Kidney tubule cell (primary cell): ENCODE results near the gene GLUD2.
"Not testable (repeated sequence)": the region's sequence is repeated elsewhere in the genome, so short reads cannot be mapped to it uniquely, and the experiment has no call there.

Experiments used
- DNase-seq: peaks from one replicate; pipeline ENCODE4 v3.0.0-alpha.2; 2018; ENCODE audit warnings: low spot score

GLUD2 gene

DNA sequence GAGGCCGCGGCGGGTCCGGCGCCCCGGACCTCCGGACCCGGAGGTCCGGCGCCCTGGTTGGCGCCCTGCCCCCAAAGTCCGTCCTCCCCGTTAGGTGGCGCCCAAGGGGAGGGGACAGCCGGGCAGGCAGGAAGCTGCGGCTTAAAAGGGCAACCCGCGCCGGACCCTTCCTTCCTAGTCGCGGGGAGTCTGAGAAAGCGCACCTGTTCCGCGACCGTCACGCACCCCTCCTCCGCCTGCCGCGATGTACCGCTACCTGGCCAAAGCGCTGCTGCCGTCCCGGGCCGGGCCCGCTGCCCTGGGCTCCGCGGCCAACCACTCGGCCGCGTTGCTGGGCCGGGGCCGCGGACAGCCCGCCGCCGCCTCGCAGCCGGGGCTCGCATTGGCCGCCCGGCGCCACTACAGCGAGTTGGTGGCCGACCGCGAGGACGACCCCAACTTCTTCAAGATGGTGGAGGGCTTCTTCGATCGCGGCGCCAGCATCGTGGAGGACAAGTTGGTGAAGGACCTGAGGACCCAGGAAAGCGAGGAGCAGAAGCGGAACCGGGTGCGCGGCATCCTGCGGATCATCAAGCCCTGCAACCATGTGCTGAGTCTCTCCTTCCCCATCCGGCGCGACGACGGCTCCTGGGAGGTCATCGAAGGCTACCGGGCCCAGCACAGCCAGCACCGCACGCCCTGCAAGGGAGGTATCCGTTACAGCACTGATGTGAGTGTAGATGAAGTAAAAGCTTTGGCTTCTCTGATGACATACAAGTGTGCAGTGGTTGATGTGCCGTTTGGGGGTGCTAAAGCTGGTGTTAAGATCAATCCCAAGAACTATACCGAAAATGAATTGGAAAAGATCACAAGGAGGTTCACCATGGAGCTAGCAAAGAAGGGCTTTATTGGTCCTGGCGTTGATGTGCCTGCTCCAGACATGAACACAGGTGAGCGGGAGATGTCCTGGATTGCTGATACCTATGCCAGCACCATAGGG lies at the start of gene GLUD2:
TSS of gene GLUD2 (plus strand) at position 170 of the 979 bp plus-strand sequence. CDS start at position 245, 75 bp downstream.
- peak; percentile 45 for DNase-seq

DNA sequence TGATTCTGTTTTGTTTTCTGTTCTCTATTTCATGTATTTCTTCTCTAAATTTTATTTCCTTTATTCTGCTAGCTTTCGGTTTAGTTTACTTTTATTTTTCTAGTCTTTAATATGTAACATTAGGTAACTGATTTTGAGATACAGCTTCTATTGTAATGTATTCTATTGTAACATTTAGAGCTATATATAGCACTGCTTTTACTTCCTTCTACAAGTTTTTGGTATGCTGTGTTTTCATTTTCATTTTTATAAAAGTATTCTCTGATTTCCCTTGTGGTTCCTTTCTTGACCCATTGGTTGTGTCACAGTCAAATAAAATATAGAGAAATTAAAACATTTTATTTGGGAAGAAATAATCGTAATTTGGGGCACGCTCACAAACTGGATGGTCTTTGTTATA lies 48.0 kb upstream of the GLUD2 start:
- no peak for DNase-seq

DNA sequence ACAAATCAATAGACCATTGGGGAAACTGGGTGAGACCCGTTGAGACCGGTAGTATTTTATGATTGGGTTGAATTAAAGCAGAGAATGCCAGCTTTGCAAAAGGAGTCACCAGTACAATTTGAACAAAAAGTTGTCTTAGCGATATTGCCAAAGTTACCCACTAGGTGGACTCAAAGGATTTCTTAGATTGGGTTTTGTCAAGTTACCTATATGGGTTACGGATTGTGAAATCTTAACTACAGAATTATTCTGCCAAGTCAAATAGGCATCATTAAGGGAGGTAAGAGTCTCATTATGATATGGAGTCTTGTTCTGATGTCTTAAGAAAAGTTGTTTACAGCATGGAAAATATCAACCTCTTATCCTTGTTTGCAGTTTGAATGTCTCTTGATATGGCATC lies 46.8 kb upstream of the GLUD2 start:
- peak; percentile 22 for DNase-seq

DNA sequence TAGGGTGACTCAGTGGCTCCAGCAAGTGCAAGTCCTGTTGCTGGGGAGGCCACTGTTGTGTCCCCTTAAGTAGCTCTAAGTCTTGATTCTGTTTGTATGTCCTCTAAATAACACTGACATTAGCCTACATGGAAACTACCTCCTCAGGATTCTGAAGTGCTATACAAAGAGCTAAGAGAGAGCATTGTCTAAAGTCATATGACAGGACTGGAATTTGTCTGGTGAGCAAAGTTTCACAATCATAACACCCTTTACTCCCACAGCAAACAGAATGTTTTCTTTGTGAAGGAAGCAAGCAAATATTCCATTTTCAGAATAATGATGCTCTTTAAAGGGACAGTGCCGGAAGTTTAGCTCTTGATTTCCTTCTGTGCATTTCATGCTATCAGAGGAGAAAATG lies 38.5 kb upstream of the GLUD2 start:
- no peak for DNase-seq

DNA sequence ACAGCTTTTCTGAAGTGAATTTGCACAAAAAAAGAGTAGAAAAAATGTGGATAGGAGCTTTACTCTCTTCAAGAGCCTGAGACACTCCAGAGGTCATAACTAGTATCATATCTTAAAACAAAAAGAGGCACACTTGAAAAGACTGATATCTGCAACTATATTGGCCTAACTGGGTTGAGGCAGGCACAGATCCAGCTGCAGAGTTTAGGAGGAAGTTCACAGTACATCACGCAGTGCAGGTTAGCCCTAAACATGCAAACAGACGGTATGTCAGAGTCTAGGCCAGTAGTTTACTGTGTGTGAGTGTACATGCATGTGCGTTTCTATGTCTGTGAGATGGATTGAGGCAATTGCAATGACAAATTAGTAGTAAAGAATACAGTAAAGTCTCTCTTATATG lies 37.6 kb upstream of the GLUD2 start:
- no peak for DNase-seq

DNA sequence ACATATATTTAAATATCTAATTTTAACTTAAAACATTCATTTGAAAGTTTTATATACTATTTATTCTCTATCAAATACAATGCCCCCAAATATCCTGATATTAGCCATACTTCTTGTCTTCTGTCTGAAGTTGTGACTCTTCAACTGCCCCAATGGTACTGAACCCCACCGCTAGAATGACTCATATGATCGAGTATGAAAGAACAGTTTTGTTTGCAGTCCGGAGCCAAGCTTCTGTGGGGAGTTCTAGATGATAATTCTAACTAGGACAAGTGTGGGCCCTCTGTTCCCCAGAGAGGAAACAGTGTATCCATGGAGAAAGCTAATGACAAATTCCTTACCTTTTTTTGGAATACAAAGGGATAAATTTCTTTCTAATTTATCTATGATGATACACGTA lies 37.2 kb upstream of the GLUD2 start:
- DNase-seq: no peak

DNA sequence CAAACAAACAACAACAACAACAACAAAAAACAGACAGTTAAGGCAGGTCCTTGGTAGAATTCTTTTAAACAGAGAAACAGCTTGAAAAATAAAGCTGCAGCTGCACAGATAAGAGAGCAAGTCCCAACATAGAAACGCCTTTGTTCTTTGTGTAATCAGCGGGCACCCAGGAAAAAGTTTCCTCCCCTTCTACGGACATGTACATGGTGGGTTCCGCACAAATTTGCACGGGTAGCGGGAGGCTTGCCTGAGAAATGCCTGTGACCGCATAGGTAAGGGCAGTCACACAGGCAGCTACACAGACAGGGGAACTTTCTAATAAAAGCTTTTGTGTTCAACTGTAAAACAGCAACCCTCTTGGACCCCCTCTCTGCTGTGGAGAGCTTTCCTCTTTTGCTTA lies 36.2 kb upstream of the GLUD2 start:
- no peak for DNase-seq

DNA sequence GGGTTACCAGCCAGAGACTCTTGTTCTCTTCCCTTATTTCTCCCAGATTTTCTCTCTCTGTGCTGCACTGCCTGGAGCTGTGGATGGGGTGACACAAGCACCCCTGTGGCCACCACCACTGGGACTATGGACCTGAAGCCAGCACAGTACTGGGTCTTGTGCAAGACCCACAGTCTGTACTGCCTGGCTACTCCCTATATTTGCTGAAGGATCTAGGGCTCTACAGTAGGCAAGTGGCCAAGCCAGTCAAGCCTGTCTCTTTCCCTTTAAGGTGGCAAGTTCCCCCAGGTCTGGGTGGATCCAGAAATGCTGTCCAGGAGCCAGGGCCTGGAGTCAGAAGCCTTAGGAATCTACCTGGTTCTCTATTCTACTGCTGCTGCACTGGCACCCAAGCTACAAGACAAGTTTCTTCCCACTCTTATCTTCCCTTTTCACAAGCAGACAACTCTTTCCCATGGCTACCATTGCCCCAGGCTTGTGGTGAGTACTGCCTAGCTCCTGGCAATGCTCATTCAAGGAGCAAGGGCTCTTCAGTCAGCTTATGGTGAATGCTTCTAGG lies 33.4 kb upstream of the GLUD2 start:
- DNase-seq: no peak

DNA sequence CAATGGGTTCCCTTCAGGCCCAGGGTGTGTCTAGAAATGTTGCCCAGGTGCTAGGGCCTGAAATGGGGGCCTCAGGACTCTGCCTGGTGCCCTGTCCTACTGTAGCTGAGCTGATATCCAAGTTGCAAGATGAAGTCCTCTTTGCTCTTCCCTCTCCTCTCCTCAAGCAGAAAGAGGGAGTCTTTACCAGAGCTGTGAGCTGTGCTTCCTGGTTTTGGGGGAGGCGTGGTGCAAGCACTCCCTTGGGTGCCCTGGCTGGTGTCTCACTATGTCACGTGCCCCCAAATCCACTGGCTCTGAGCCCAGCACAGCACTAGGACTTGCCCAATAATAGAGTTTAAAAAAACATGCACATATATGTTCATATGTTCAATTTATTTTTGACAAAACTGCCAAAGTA lies 32.6 kb upstream of the GLUD2 start:
- DNase-seq: no peak

DNA sequence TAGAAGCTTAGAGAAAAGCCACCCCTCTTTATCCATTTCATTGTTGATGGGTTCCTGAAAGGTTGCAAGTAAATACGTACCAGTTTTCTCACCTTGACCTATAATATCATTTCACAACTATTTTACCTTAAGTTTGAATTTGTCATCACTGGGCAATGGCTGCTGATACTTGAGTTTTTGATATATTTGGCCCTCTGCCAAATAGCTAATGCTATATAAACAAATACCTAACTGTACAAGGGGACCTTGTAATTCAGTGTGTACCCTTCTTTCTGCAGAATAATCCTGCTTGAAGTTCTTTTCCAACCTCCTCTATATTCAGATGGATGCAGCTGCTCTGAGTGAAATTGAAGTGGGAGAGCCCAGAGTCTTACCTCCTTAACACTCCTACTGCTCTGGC lies 19.0 kb upstream of the GLUD2 start:
- no peak for DNase-seq

DNA sequence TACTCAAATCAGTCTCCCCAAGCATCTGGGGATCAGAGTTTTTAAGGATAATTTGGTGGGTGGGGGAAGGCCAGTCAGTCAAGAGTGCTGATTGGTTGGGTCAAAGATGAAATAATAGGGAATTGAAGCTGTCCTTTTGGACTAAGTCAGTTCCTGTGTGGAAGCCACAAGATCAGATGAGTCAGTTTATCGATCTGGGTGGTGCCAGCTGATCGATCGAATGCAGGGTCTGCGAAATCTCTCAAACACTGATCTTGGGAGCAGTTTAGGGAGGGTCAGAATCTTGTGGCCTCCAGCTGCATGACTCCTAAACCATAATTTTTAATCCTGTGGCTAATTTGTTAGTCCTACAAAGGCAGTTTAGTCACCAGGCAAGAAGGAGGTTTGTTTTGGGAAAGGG lies 17.3 kb upstream of the GLUD2 start:
- DNase-seq: no peak

DNA sequence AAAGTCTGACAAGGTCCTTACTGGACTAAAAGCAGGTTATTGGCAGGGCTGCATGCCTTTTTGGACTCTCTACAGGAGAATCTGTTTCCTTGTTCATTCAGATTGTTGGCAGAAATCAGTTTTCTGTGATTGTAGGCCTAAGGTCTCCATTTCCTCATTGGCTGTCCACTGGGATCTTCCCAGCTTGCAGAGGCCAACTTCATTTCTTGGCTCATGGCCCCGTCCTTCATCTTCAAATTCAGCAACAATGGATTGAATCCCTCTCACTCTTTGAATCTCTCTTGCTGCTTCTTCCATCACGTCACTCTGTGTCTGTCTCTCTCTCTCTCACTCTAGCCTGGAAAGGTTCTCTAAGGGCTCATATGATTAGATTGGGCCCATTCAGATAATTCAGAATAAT lies 14.9 kb upstream of the GLUD2 start:
- no peak for DNase-seq

DNA sequence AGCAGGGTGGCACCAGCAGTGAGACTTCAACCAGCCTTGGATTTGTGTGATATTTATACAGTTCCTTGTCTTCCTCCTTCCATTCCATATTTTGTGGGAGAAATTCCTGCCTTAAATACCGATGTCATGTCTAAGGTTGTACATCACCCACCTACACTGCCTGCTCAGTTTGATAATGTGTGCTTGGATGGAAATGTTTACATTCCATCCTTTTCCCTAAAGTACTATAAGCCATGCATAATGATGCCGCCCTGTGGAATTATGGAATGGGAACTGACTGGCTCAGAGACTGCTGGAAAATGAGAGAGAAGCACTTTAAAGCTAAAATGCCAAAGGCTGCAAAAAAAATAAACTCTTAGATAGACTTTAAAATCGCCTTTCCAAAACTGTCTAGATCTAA lies 11.3 kb upstream of the GLUD2 start:
- DNase-seq: no peak

DNA sequence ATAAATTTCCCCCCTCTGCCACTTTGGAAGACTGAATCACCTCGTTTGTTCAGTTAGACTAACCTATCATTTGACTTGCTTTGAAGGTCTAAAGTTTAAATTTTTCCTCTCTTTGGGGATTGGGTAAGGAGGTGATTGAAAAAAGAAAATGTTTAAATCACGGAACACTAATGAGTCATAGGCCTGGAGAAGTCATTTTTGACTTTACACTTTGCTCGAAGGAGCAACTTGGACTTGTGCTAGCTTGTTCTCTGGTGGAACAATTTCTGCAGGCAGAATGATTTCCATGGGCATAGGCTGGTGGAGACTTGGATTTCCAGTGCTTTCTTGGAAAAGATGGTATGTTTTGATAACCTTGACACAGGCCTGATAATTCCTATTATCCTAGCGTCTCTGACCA lies 10.5 kb upstream of the GLUD2 start:
- no peak for DNase-seq

DNA sequence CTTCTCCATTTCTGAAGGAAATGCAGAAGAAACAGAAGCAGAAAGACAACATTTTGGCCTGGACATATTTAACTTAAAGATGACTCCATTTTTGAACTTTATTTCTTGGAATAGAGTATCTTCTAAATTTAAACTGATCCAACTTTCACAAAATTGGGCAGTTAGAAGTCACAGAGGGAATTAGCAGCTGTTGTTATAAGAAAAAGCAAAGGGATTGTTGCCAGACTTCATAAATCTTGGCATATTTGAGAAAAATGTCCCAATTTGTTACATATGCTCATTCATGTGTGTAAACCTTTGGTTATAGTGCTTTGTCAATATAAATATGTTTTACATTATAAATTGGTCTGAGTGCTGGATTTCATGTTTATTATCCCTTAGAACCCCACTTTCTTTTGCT lies 3.4 kb downstream of the GLUD2 start:
- DNase-seq: no peak

DNA sequence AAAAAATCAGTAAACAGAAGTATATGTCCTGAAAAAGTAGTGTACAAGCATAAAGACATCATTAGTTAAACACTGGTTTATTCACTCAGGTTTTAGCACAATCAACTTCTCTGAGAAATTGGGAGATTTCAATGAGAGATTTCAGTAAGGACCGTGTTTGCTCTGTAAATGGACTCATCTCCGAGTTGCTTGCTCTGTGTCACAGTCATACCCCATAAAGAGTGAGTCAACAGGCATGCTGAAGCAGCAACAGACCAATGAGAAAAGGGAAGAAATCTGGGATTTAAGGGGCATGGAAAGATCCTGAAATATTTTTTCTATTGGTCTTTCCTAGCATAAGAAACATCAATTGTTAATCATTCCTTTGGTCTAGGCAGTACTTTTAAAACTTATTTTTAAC lies 4.7 kb downstream of the GLUD2 start:
- no peak for DNase-seq

DNA sequence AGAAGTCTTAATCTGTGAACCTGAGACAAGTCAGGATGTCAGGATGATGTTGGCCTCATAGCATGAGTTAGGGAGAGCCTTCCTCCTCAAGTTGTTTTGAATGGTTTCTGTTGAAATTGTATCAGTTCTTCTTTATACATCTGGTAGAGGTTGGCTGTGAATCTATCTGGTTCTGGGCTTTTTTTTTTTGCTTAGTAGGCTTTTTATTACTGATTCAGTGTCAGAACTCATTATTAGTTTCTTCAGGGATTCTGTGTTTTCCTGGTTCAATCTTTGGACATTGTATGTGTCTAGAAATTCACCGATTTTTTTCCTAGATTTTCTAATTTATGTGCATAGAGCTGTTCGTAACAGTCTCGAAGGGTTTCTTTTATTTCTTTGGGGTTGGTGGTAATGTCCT lies 14.9 kb downstream of the GLUD2 start:
- no peak for DNase-seq

DNA sequence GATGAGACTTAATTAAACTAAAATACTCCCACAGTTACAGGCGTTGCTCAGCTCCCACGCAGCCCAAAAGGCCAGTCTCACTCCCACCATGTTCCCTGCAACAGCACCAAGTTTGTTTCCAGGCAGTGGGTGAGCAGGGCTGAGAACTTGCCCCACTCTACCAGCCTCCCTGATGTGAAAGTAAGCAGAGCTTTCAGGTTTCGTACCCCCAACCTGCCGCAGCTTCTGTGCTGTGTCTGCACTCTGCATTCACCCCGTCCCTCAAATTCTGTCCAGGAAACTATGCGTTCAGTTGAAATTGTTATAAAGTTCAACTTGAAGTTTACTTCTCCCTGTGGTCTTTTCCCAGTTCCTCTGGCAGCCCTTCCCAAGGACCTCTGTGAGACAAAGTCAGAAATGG lies 17.2 kb downstream of the GLUD2 start:
- DNase-seq: no peak

DNA sequence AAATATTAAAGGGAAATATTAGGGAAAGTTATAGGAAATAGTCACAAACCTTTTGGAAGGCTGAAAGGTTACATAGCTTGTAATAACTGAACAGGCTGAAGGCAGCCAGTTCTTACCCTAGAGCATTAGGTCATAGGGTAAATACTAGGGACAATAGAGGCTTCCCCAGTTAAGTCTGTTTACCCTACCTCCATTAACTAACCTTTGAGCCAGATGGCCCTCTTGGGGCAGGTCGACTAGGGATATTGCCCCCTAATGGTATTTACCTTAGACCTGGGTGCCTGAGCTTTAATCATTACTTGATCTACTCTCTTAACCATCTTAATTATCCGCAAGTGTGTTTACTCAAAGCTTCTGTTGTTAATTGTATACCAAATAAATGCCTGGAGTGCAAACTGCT lies 36.8 kb downstream of the GLUD2 start:
- not testable (repeated sequence) for DNase-seq

DNA sequence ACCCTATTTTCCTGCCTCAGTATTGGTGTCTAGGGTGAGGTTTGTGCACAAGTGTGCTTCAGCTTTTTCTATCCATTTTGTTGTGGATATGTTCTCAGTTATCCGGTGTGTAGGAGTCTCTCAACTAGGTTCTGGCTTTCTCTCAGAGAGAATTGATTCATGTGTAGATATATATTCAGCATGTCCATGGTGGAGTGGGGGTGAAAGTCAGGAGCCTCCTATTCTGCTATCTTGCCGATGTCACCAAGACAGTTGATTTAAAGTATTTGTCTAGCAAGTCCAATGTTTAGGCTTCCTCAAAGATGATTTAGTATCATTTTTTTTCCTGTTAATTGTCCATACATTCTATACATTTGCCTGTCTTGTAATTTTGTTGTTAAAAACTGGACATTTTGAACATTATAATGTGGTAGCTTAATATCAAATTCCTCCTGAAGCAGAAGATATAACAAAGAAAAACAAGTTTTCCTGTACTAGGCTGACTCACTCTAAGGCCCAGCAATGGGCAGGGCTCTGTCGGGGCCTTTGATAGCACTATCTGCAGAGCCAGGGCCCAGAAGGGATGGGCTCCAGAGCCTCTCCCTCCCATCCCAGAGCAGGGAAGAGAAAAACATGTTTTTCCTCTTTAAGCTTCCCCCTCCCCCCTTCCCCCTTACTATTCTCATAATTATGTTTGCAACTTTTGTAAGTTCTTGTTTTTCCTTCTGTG lies 37.6 kb downstream of the GLUD2 start:
- DNase-seq: no peak

DNA sequence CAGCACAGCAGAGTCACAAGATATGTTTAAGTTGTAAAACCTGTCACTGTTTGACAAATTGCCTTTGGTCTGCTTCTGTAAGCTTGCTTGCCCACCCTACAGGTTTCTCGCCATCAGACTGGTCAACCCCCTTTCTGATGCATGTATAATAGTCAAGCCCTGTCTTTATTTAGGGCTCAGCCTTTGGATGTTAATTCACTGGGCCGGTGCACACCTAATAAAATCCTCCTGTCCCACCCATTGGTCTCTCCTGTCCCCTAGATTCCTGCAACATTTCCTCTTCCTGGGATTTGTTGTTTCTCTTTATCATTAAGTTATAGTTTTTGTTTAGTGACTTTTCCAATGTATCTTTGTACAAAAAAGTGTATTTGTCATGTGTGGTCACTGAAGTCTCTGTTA lies 38.2 kb downstream of the GLUD2 start:
- DNase-seq: no peak

DNA sequence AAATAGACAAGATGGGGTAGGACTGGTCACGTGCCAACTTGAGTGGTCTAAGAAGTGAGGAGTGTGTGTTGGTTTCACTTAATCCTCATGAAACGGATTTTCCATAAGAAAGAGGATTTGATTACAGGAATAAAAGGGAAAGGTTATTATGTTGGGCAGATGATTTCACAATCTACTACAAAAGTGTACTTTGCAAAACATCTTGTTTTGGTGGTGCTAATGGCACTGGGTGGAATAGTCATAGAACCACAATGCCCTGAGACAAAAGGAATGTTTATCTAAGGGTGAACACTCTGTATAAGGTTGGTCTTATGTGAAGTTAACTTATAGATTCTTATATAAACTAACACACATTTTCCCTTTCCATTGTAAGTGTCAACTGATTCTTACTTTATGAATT lies 45.6 kb downstream of the GLUD2 start:
- no peak for DNase-seq
